Mammary epithelial cell (primary cell): ENCODE data around the gene ATRNL1.

Experiments used
- EZH2 ChIP-seq: IDR thresholded peaks from 2 replicates; pipeline ENCODE4 v1.6.1; 2012; ENCODE audit warnings: low read length, inconsistent platforms, borderline replicate concordance
- TF ChIP-seq, protein P1 (sequence below), 2 donors: IDR thresholded peaks in 1 of 2; conservative IDR thresholded peaks in 1 of 2; 2 replicates each; pipeline ENCODE4 v1.5.1; 2011 to 2012; ENCODE audit warnings: inconsistent platforms in 2 of 2, low read length in 2 of 2, mild to moderate bottlenecking in 2 of 2, control low read depth in 1 of 2, low read depth in 1 of 2; ENCODE audit not compliant: insufficient read depth in 1 of 2; ENCODE audit errors: extremely low read depth in 1 of 2

DNA sequence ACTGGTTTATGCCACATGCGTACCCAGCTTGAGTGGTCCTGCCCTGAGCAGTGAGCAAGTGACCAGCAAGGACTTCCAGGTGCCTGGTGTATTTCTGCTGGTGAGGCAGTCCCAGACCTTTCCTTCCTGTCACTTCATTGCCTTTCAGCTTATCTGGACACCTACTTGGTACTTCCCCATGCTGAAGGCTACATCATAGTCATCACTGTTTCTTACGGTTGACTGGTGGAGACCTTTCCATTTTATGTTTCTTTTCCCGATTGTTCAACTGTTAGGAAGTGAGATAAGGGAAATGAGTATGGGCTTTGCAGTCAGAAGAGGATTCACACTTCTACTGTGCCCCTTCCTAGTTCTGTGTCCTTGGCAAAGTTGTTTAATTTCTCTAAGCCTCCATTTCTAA lies 821.3 kb downstream of the ATRNL1 start:
- TF ChIP-seq, protein P1, sequence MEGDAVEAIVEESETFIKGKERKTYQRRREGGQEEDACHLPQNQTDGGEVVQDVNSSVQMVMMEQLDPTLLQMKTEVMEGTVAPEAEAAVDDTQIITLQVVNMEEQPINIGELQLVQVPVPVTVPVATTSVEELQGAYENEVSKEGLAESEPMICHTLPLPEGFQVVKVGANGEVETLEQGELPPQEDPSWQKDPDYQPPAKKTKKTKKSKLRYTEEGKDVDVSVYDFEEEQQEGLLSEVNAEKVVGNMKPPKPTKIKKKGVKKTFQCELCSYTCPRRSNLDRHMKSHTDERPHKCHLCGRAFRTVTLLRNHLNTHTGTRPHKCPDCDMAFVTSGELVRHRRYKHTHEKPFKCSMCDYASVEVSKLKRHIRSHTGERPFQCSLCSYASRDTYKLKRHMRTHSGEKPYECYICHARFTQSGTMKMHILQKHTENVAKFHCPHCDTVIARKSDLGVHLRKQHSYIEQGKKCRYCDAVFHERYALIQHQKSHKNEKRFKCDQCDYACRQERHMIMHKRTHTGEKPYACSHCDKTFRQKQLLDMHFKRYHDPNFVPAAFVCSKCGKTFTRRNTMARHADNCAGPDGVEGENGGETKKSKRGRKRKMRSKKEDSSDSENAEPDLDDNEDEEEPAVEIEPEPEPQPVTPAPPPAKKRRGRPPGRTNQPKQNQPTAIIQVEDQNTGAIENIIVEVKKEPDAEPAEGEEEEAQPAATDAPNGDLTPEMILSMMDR (conservative IDR thresholded peaks at IDR 0.05 in 1 of 2, IDR thresholded peaks at IDR 0.05 in 1 of 2; ENCODE audit: extremely low read depth in 1 of 2, insufficient read depth in 1 of 2, low read depth in 1 of 2, low read length in 2 of 2) = no peak
- no peak for TF ChIP-seq EZH2
